ENCODE data around the gene XRCC1.

DNA sequence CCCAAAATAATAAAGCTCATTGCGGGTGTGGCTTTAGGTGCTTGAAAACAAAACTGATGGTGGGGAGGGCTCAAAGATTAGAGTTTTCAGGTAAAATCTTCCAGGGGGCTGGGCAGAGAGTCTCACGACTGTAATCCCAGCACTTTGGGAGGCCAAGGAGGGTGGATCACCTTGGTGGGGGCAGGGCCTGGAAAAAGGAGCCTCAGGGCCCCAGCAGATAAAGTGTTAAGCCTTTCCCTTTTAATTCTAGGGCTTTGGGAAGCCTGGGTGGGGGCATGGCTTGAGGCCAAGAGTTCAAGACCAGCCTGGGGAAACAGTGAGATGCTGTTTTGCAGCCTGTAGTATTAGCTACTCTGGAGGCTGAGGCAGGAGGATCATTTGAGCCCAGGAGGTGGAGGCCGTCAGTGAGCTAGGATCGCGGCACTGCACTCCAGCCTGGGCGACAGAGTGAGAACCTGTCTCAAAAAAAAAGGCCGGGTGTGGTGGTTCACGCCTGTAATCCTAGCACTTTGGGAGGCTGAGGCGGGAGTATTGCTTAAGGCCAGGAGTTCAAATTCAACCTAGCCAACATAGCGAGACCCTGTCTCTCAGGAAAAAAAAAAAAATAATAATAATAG is 18.9 kb upstream of the XRCC1 start:
- TF ChIP-seq CTCF (IDR thresholded peaks at IDR 0.05) (no peak), POLR2A (IDR thresholded peaks at IDR 0.05) (no peak)

Data from right lobe of liver (tissue), 4 donors.